Thyroid gland (tissue), 4 donors: ENCODE data around the gene PADI1. TPM values are rescaled to one million over a fixed set of nuclear protein-coding genes. Genes with fewer than 3 reads are reported as not detected.

ENCODE experiments used
- DNase-seq, 2 donors: peaks; one replicate each; pipeline ENCODE4 v3.0.0-alpha.2; 2019
- H3K27ac ChIP-seq, 3 donors: fragments of 200-600 bp; sonication (generic); 1 replicate in 2 of 3; 2 replicates in 1 of 3; pipeline ENCODE4 v1.5.1; 2016 to 2019; ENCODE audit warnings: mild to moderate bottlenecking in 1 of 3, moderate library complexity in 1 of 3
- H3K27me3 ChIP-seq: fragments of 200-600 bp; sonication (generic); one replicate; pipeline ENCODE4 v1.5.1; 2019
- H3K36me3 ChIP-seq, 2 donors: fragments of 200-600 bp; sonication (generic); one replicate each; pipeline ENCODE4 v1.5.1; 2016 to 2019
- H3K4me1 ChIP-seq, 2 donors: fragments of 200-600 bp; sonication (generic); one replicate each; pipeline ENCODE4 v1.5.1; 2017 to 2019
- H3K4me3 ChIP-seq, 3 donors: fragments of 200-600 bp; sonication (generic); replicated peaks in 1 of 3; 1 replicate in 2 of 3; 2 replicates in 1 of 3; pipeline ENCODE4 v1.5.1; 2016; ENCODE audit warnings: mild to moderate bottlenecking in 1 of 3
- H3K9me3 ChIP-seq: fragments of 200-600 bp; sonication (generic); one replicate; pipeline ENCODE4 v1.5.1; 2017
- POLR2A ChIP-seq, 2 donors: fragments of 450-650 bp; IDR thresholded peaks; one replicate each; pipeline ENCODE4 v1.6.1; 2017; ENCODE audit warnings: antibody characterized with exemption in 2 of 2, mild to moderate bottlenecking in 2 of 2, moderate library complexity in 1 of 2
- WGBS, 2 donors: methylation state at CpG; one replicate each; pipeline ENCODE4 v1.1.5; 2017; 5-methylcytosine and 5-hydroxymethylcytosine counted together
- intact Hi-C: fragments of 100-400 bp; cut with DNase I; formaldehyde crosslinking; loops from one replicate; pipeline ENCODE4 v1.15.1; 2023
- total RNA-seq, 4 donors: library from RNA; depleted of rRNA; stranded (reverse); fragments of >200 nt; gene quantifications; one replicate each; pipeline ENCODE4 v1.2.3, GENCODE V29; 2016
- TF ChIP-seq, protein P1 (sequence below), 6 experiments: fragments of 200-600 bp in 3 of 6; fragments of 450-650 bp in 3 of 6; sonication (generic) in 3 of 6; IDR thresholded peaks; one replicate each; pipeline ENCODE4 v1.5.1; 2016 to 2019; ENCODE audit warnings: antibody characterized with exemption in 6 of 6, mild to moderate bottlenecking in 2 of 6, inconsistent platforms in 1 of 6, moderate library complexity in 1 of 6

PADI1 gene
- total RNA-seq, 4 donors from 2014 or later, result not detected

- H3K4me1 ChIP-seq, result peaks cover 12 to 21% of the 10 kb centered on the region in 2 donors
- no peaks in the 10 kb centered on the region for H3K36me3 ChIP-seq
- DNase-seq, result peak; percentile 66 to 67
- H3K27ac ChIP-seq, result peak overlapping the region; percentile 40 to 73 (median 55)
- no peak overlapping the region for H3K4me3 ChIP-seq
- WGBS, 2 donors, result 16 to 24% methylated on average over 12 to 13 of the region's 13 CpGs
- no peaks in the 10 kb centered on the region for H3K27me3 ChIP-seq
- intact Hi-C loops, result no loop called here
- no peaks in the 10 kb centered on the region for H3K9me3 ChIP-seq
- TF ChIP-seq POLR2A (IDR thresholded peaks at IDR 0.05), result no peak
- TF ChIP-seq, protein P1, sequence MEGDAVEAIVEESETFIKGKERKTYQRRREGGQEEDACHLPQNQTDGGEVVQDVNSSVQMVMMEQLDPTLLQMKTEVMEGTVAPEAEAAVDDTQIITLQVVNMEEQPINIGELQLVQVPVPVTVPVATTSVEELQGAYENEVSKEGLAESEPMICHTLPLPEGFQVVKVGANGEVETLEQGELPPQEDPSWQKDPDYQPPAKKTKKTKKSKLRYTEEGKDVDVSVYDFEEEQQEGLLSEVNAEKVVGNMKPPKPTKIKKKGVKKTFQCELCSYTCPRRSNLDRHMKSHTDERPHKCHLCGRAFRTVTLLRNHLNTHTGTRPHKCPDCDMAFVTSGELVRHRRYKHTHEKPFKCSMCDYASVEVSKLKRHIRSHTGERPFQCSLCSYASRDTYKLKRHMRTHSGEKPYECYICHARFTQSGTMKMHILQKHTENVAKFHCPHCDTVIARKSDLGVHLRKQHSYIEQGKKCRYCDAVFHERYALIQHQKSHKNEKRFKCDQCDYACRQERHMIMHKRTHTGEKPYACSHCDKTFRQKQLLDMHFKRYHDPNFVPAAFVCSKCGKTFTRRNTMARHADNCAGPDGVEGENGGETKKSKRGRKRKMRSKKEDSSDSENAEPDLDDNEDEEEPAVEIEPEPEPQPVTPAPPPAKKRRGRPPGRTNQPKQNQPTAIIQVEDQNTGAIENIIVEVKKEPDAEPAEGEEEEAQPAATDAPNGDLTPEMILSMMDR (IDR thresholded peaks at IDR 0.05), result no peak
Observed at GRCh38 chr1:17212487-17213121, 7.7 kb downstream of the PADI1 start.

GRCh38 chr1:17213148-17213781 is 8.3 kb downstream of the PADI1 start:
- Histone ChIP-seq H3K4me1 (peaks cover 12 to 21% of the 10 kb centered on the region in 2 donors), H3K27me3 (no peaks in the 10 kb centered on the region), H3K4me3 (no peak overlapping the region), H3K9me3 (no peaks in the 10 kb centered on the region), H3K36me3 (no peaks in the 10 kb centered on the region), H3K27ac (peak overlapping the region in 1 of 3 donors; percentile 73)
- intact Hi-C loops, result no loop called here
- WGBS, 2 donors, result 49 to 53% methylated on average over 13 of the region's 13 CpGs
- DNase-seq, result peak; percentile 23 to 29
- TF ChIP-seq POLR2A (IDR thresholded peaks at IDR 0.05), result no peak
- TF ChIP-seq, protein P1 (IDR thresholded peaks at IDR 0.05), result no peak

- Histone ChIP-seq H3K36me3 (no peaks in the 10 kb centered on the region), H3K4me3 (no peak overlapping the region), H3K9me3 (no peaks in the 10 kb centered on the region), H3K27ac (no peak overlapping the region), H3K27me3 (no peaks in the 10 kb centered on the region), H3K4me1 (peaks cover 12 to 21% of the 10 kb centered on the region in 2 donors)
- no peak for TF ChIP-seq POLR2A (IDR thresholded peaks at IDR 0.05)
- TF ChIP-seq, protein P1 (IDR thresholded peaks at IDR 0.05), result no peak
- WGBS, 2 donors, result 85 to 89% methylated on average over 9 of the region's 9 CpGs
- intact Hi-C loops, result no loop called here
- no peak for DNase-seq
Observed at GRCh38 chr1:17213782-17214148, 8.8 kb downstream of the PADI1 start.

DNA sequence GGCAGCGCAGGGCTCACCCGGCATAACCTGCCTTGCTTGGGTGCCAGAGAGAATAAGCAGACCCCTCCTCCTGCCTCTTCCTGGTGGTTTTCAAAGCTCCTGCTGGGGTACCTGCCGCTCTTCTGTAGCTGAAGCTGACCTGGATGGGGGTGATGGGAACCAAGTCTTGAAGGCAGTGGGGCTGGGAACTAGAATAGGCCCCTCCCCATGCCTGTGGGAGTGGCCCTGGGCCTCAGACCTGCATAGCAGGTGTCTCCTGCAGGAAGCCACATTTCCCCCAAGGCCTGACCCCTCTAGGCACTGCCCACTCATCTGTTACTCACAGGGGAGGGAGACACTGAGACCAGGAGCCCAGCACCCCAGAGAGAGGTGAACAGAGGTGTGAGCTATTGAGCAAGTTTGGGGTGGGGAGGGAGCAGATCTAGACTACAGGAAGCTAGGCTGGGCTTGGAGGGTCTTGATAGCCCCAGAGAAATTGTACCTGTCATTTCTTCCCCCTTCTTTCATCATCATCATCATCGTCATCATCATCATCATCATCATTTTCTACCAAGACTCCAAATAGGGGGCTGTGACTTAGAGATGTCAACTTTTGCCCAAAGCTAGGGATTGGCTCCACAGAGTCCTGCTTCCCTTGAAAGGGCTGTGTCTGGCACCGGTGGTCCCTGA is 10.1 kb downstream of the PADI1 start:
- no peak for DNase-seq
- Histone ChIP-seq H3K36me3 (no peaks in the 10 kb centered on the region), H3K9me3 (no peaks in the 10 kb centered on the region), H3K27ac (no peak overlapping the region), H3K4me1 (peaks cover 12 to 21% of the 10 kb centered on the region in 2 donors), H3K4me3 (no peak overlapping the region), H3K27me3 (no peaks in the 10 kb centered on the region)
- no peak for TF ChIP-seq POLR2A (IDR thresholded peaks at IDR 0.05)
- TF ChIP-seq, protein P1 (IDR thresholded peaks at IDR 0.05), result no peak
- intact Hi-C loops, result no loop called here
- 90 to 96% methylated on average over 5 of the region's 5 CpGs for WGBS, 2 donors

- Histone ChIP-seq H3K4me3 (no peak overlapping the region), H3K27ac (no peak overlapping the region), H3K9me3 (no peaks in the 10 kb centered on the region), H3K4me1 (peaks cover 12 to 21% of the 10 kb centered on the region in 2 donors), H3K36me3 (no peaks in the 10 kb centered on the region), H3K27me3 (no peaks in the 10 kb centered on the region)
- no peak for TF ChIP-seq POLR2A (IDR thresholded peaks at IDR 0.05)
- TF ChIP-seq, protein P1 (IDR thresholded peaks at IDR 0.05), result no peak
- intact Hi-C loops, result no loop called here
- WGBS, 2 donors, result 89% methylated on average over 6 of the region's 6 CpGs
- DNase-seq, result no peak
Observed at GRCh38 chr1:17215545-17215890, 10.6 kb downstream of the PADI1 start.
